Stromal cell of bone marrow (primary cell): ENCODE results near the gene COA5.

ENCODE experiments used
- DNase-seq: peaks from one replicate; pipeline ENCODE4 v3.0.0-alpha.2; 2012; ENCODE audit warnings: low read depth

The COA5 gene

DNA sequence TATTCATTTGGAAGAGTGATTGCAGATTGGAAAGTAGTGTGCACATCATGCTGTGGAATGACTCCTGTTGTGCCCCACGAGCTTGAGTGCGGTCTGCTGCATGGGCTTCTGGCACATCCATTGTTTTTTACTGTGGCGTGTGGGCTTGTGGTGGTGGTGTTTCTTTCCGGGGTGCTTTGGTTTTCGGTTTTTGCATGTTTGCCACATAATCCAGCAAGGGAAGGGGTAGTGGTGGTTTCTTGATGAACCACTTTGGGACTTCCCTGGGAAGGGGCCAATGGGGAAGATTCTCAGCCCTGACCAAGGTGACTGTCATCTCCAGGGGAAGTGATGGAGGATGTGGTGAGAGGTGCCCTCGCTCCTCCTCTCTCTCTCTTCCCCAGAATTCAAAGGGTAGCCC is 57.0 kb downstream of the COA5 start:
- DNase-seq = no peak

DNA sequence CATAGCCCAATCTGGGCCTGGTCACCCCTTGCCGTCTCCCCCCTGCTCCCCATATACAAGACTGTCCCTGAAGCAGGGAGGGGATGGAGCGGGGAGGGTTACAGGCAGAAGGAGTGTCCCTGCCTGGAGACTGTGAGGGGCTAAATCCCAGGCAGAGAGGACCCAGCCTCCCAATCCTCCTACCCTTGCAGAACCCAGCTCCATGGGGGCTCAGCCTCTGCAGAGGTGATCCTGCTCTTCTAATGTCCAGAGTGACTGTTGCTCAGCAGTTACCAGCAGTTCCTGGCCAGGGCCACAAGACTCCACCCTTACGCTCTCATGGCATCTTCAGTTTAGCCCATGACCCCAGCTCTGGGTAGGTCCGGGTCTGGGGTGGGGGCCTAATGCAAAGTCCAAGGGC is 58.1 kb downstream of the COA5 start:
- no peak for DNase-seq
